Amniotic epithelial cell (primary cell): Measurements from ENCODE around the gene GDI2.
"Not testable (repeated sequence)": the region's sequence is repeated elsewhere in the genome, so short reads cannot be mapped to it uniquely, and the experiment has no call there.

Experiments
- DNase-seq: peaks from one replicate; pipeline ENCODE4 v3.0.0-alpha.2; 2010; ENCODE audit warnings: low read depth

GDI2 gene

DNA sequence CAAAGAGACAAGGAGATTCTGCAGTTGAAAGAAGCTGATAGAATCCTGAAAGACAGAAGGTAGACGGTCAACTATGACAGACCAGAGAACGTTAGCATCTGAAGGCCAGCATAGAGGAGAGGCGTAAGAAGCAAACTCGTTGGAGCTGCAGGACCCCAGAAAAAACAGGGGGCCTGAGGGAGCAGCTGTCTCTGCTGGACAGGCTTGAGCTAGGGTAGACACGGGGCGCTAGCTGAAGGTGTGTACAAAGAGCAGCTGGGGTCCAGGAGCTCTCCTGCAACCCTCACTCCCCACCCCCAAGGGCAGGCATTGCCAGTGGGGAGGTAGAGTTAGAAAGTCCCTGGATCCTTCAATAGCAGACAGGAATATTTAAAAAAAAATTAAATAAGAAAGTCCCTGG lies 14.6 kb upstream of the GDI2 start:
- DNase-seq = no peak

- not testable (repeated sequence) for DNase-seq
These were observed 13.3 kb upstream of the GDI2 start for GRCh38 chr10:5826511-5826910.

DNA sequence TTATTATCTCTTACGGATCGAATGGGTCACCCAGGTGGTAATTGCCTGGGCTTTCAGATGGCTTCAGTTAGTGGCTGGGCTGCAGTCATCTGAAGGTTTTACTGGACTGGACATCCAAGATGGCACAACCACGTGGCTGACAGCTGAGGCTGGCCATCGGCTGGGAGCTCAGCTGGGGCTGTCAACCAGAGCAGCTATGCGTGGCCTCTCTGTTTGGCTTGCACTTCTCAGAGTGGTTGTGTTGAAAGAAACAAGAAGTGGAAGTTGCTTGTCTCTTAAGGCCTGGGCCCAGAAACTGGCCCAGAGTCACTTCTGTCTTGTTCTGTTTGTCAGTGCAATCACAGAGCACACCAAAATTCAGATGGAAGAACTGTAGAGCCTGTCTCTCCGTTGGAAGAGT lies 5.7 kb upstream of the GDI2 start:
- no peak for DNase-seq

- no peak for DNase-seq
These were observed 4.8 kb upstream of the GDI2 start for GRCh38 chr10:5818048-5818331.

DNA sequence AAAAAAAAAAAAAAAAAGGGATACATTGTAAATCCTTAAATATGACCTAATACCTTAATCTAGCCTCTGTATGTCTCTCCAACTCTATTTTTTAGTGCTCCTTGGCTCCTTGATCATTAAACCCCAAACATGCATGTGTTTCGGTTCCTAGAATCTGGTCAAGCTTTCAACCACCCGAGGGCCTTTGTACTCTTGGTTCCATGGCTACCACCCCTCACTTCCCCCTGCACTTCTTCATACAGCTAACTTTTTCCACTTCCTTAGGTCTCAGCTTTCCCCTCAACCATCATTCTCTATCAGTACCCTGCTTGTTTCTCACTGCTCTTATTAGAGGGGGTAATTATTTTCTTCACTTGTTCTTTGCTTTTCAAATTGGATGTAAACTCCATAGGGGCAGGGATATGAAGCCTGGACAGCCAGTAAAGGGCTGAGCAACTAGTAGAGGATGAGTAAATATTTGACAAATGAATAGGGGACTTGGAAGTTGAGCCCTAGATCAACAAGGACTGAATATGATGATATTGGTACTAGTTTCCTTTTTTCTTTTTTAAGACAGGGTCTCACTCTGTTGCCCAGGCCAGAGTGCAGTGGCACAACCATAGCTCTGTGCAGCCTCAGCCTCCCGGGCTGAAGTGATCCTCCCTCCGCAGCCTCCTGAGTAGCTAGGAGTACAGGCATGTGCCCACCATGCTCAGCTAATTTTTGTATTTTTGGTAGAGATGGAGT lies 4.3 kb upstream of the GDI2 start:
- DNase-seq = no peak

DNA sequence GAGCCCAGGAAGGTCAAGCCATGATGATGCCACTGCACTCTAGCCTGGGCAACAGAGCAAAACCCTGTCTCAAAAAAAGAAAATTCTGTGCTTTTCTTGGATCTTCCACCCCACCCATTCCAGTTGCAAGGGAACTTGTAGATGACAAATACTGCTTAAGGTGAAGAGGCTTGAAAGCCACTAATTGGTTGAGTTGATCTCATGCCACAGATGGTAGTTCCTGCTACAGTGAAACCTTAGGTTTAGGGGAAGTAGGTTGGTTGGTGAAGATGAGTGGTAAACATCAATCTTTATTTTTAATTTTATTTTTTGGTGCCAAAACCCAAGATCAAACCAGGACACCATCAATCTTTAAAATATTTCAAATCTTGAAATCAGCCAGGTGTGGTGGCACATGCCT lies 2.9 kb upstream of the GDI2 start:
- no peak for DNase-seq

- peak; percentile 18 for DNase-seq
These were observed 1.2 kb upstream of the GDI2 start for GRCh38 chr10:5814110-5815107.

- no peak for DNase-seq
These were observed 218 bp downstream of the GDI2 start for GRCh38 chr10:5813091-5813340.

- DNase-seq = peak; percentile 12
These were observed 747 bp downstream of the GDI2 start for GRCh38 chr10:5812283-5813090.

GRCh38 chr10:5811387-5811821 lies 1.8 kb downstream of the GDI2 start:
- DNase-seq = peak; percentile 57

DNA sequence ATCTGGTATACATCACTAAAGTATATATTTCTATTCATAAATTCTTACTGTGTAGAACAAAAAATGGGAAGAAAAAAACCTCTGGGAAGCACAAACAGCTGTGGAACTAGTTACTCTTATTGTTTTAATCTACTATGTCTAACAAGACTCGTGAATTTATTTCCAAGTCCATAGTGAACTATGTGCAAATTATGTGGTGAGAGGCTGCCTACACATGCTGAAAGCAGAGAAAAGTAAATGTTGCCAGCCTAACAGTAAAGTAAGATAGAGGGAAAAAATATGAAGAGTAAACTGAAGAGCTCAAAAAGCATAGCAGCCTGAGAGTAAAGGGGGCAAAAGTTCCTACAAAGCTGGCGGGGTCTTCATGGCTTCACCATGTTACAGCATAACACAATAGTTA lies 3.0 kb downstream of the GDI2 start:
- no peak for DNase-seq

DNA sequence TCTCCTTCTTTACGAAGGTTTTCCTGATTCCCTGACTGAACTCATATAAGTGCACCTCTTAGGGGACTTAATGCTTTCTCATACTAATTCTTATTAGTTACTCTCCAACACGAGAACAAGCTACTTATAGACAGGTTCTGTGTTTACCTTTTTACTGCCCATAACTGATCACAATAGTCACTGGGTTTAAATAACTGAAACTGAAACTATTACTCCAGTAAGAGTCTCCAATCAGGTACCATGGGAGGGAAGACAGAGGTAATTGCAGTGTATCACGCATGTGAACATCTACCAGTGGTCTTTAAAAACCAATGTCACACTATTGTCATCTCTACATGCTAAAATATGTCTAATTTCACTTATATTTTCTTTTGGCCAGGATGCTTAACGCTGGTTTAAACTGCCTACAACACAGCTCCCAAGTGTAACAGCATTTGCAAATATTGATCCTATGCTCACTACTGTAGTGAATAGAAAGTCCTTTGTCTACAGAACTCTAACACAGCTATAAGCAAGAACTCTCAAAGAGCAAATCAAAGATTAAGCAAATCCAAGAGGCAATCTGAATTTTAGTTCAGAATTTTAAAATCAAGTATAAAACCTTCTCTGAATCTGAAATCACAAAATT lies 3.6 kb downstream of the GDI2 start:
- DNase-seq = no peak

DNA sequence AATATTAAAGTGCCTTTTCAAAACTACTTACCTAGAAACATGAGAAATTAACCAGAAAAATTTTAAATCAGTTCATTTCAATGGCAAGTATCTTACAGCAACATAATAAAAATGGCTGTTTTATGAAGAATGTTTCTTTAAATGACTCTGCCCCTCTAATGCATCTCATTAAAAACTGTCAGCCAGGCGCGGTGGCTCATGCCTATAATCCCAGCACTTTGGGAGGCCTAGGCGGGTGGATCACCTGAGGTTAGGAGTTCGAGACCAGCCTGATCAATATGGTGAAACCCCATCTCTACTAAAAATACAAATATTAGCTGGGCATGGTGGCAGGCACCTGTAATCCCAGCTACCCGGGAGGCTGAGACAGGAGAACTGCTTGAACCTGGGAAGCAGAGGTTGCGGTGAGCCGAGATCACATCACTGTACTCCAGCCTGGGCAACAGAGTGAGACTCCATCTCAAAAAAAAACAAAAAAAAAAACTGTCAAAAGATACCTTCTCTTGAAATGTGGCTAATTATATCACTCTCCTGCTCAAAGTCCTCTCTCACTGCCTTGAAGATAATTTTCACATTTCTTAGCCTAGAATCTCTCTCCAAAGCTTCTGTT lies 4.3 kb downstream of the GDI2 start:
- not testable (repeated sequence) for DNase-seq

DNA sequence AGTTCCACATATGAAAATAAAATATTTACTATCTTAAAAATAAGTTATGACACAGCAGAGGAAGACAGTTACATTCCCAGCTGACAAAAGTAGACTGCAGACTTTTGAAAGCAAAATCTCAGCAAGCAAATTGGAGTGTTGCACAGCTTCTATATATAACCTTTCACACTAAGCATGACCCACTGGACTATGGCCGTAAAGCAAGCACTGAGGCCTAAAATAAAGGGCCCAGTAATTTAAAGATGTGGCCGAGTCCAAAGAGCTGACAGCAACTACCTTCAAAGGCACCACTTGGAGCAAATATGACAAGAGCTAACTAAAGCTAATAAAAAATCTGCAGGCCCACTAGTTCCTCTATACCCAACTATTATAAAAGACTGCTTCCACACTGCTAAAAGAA lies 6.5 kb downstream of the GDI2 start:
- no peak for DNase-seq

DNA sequence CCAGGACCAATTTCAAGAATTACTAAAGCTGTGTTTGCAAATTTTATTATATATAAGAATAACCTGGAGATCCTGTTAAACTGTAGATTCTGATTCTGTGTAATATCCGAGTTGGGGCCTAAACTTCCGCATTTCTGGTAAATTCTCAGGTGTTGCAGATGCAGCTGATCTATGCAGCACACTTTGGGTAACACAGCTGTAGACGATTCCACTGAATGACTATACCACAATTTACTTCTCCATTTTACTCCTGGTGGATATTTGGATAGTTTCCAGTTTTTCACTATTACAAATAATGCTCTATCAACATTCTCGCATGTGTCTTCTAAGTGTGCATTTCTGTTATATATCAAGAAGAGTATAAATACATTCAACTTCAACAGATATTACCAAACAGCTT lies 7.5 kb downstream of the GDI2 start:
- DNase-seq = no peak

- DNase-seq = no peak
These were observed 8.0 kb downstream of the GDI2 start for GRCh38 chr10:5805260-5805659.

GRCh38 chr10:5804386-5804785 lies 8.8 kb downstream of the GDI2 start:
- no peak for DNase-seq

DNA sequence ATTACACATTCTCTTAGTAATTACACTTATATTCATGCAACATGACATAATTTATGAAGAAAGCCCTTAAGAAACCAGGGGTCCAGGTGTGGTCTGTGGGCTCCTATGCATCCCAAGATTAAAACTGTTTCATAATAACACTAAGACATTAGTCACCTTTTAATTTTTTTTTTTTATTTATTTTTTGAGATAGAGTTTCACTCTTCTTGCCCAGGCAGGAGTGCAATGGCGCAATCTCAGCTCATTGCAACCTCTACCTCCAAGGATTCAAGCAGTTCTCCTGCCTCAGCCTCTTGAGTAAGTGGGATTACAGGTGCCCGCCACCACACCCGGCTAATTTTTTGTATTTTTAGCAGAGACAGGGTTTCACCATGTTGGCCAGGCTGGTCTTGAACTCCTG lies 12.5 kb downstream of the GDI2 start:
- DNase-seq = peak; percentile 37

GRCh38 chr10:5794236-5794635 lies 19.0 kb downstream of the GDI2 start:
- no peak for DNase-seq

DNA sequence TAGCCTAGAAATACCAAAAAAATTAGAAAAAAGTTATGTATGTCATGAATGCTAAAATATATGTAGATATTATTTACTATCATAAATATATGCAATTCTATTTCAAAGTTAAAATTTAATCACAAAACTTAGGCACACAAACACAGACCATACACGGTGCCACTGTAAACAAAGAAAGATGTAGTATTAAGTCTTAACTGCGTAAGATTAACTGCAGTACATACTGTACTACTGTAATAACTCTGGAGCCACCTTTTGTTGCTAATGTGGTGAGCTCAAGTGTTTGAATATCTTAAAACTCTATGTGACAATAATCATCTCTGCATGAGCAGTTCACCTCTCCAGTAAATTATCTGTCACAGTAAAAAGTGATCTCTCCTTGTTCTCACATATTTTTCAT lies 23.6 kb downstream of the GDI2 start:
- DNase-seq = no peak

DNA sequence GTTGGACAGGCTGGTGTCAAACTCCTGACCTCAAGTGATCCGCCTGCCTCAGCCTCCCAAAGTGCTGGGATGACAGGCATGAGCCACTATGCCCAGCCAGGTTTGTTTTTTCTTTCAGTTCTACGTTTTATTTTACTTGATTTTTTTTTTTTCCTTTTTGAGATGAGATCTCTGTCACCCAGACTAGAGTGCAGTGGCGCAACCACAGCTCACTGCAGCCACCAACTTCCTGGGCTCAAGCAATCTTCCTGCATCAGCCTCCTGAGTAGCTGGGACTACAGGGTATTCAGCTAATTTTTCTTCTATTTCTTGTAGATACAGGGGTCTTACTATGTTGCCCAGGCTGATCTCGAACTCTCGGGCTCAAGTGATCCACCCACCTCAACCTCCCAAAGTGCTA lies 24.3 kb downstream of the GDI2 start:
- DNase-seq = no peak

DNA sequence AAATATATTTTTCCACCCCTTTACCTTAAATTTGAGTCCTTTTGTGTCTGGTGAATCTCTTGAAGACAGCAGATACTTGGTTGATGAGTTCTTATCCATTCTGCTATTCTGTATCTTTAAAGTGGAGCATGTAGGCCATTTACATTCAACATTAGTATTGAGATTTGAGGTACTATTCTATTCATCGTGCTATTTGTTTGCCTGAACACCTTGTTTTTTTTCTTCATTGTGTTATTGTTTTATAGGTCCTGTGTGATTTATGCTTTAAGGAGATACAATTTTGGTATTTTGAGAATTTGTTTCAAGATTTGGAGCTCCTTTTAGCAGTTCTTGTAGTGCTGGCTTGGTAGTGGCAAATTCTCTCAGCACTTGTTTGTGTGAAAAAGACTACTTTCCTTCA lies 29.9 kb downstream of the GDI2 start:
- DNase-seq = no peak
